ENCODE data around the gene DCC. TPM values are rescaled to one million over a fixed set of nuclear protein-coding genes. Genes with fewer than 3 reads are reported as not detected.

DCC gene
- total RNA-seq, 1 experiment from 2014 or later: not detected

DNA sequence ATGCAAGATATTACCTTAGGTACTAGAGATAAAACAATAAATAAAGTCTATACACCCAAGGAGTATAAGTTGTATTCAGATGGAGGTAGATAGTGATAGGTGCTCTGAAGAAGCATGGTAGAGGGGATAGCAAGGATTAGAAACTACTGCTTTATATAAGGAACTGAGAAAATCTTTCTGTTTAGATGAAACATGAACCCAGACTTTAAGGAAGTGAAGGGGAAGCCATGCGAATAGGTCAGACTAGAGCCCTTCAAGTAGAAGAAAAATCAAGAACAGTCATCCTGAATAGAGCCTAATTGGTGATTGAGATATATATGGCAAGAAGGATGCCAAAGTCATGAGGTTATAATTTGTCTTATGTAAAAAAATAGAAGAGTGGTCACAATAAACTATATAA, 984.4 kb downstream of the DCC start:
- Mint-ChIP-seq H3K9me3 (ENCODE audit: unreplicated experiment) (peaks cover 27% of the 10 kb centered on the region), H3K36me3 (ENCODE audit: insufficient read depth, unreplicated experiment) (no peaks in the 10 kb centered on the region), H3K4me1 (ENCODE audit: insufficient read depth, unreplicated experiment) (no peaks in the 10 kb centered on the region), H3K4me3 (ENCODE audit: unreplicated experiment) (no peak overlapping the region), H3K27ac (ENCODE audit: low read depth, unreplicated experiment) (no peak overlapping the region), H3K27me3 (ENCODE audit: insufficient read depth, unreplicated experiment) (no peaks in the 10 kb centered on the region)
- ChIA-PET CTCF (no interaction called here), POLR2A (no interaction called here)
- no peak for DNase-seq (ENCODE audit: unreplicated experiment)
- TF ChIP-seq, protein P1, sequence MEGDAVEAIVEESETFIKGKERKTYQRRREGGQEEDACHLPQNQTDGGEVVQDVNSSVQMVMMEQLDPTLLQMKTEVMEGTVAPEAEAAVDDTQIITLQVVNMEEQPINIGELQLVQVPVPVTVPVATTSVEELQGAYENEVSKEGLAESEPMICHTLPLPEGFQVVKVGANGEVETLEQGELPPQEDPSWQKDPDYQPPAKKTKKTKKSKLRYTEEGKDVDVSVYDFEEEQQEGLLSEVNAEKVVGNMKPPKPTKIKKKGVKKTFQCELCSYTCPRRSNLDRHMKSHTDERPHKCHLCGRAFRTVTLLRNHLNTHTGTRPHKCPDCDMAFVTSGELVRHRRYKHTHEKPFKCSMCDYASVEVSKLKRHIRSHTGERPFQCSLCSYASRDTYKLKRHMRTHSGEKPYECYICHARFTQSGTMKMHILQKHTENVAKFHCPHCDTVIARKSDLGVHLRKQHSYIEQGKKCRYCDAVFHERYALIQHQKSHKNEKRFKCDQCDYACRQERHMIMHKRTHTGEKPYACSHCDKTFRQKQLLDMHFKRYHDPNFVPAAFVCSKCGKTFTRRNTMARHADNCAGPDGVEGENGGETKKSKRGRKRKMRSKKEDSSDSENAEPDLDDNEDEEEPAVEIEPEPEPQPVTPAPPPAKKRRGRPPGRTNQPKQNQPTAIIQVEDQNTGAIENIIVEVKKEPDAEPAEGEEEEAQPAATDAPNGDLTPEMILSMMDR (IDR thresholded peaks at IDR 0.05; ENCODE audit: unreplicated experiment): no peak
- no TSS peak for BruUV-seq (replicated peaks)
- intact Hi-C loops (cut with micrococcal nuclease): no loop called here

DNA sequence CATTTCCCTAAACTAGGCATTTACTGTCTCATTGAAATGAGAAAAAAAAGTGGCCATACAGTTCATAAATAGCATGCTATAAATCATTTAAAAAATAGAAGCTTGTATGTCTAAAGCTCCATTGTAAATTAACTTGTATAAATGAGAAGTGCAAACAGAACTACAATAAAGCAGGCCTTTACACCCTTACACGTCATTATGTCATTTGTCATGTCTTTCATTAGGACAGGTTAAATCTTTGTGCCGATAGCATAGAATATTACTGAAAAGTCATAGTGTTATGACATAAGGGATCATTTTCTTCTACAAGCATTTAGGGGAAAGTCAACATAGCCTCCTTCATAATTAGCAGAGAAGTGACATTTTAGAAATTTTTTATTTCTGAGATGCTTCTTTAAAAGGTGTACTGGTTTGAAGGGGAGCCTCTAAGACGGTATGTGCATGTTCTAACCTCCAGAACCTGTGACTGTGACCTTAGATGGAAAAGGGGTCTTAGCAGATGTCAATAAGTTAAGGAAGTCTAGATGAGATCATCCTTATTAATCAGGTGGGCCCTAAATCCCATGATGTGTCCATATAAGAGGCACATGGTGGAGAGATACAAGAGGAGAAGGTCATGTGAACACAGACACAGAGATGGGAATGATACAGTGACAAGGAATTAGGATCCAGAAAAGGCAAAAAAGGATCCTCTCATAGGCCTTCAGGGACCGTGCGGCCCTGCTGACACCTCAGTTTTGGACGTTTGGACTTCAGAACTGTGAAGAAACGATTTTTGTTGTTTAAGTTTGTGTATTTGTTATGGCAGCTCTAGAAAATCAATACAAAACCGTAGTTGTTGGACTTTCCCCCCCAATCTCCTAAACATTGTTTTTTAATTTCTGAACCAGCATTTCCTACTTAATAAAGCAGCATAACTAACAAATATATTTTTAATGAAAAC, 1020.8 kb downstream of the DCC start:
- H3K4me3 Mint-ChIP-seq (ENCODE audit: unreplicated experiment): no peak overlapping the region
- H3K4me1 Mint-ChIP-seq (ENCODE audit: insufficient read depth, unreplicated experiment): no peaks in the 10 kb centered on the region
- CTCF ChIA-PET: no interaction called here
- no peak overlapping the region for H3K27ac Mint-ChIP-seq (ENCODE audit: low read depth, unreplicated experiment)
- intact Hi-C loops (cut with micrococcal nuclease): no loop called here
- H3K36me3 Mint-ChIP-seq (ENCODE audit: insufficient read depth, unreplicated experiment): no peaks in the 10 kb centered on the region
- no peaks in the 10 kb centered on the region for H3K27me3 Mint-ChIP-seq (ENCODE audit: insufficient read depth, unreplicated experiment)
- DNase-seq (ENCODE audit: unreplicated experiment): no peak
- BruUV-seq (replicated peaks): no TSS peak
- POLR2A ChIA-PET: no interaction called here
- TF ChIP-seq, protein P1 (IDR thresholded peaks at IDR 0.05; ENCODE audit: unreplicated experiment): no peak
- H3K9me3 Mint-ChIP-seq (ENCODE audit: unreplicated experiment): no peaks in the 10 kb centered on the region

- no TSS peak for BruUV-seq (replicated peaks)
- ChIA-PET POLR2A (no interaction called here), CTCF (no interaction called here)
- peak; percentile 7 for DNase-seq (ENCODE audit: unreplicated experiment)
- Mint-ChIP-seq H3K4me3 (ENCODE audit: unreplicated experiment) (no peak overlapping the region), H3K27me3 (ENCODE audit: insufficient read depth, unreplicated experiment) (no peaks in the 10 kb centered on the region), H3K36me3 (ENCODE audit: insufficient read depth, unreplicated experiment) (no peaks in the 10 kb centered on the region), H3K27ac (ENCODE audit: low read depth, unreplicated experiment) (no peak overlapping the region), H3K4me1 (ENCODE audit: insufficient read depth, unreplicated experiment) (no peaks in the 10 kb centered on the region), H3K9me3 (ENCODE audit: unreplicated experiment) (peaks cover 12% of the 10 kb centered on the region)
- TF ChIP-seq, protein P1 (IDR thresholded peaks at IDR 0.05; ENCODE audit: unreplicated experiment): no peak
- intact Hi-C loops (cut with micrococcal nuclease): no loop called here
These were observed 1035.6 kb downstream of the DCC start for GRCh38 chr18:53375621-53376020.

- TF ChIP-seq, protein P1 (IDR thresholded peaks at IDR 0.05; ENCODE audit: unreplicated experiment): peak; percentile 46
- Mint-ChIP-seq H3K4me1 (ENCODE audit: insufficient read depth, unreplicated experiment) (no peaks in the 10 kb centered on the region), H3K27ac (ENCODE audit: low read depth, unreplicated experiment) (no peak overlapping the region), H3K9me3 (ENCODE audit: unreplicated experiment) (no peaks in the 10 kb centered on the region), H3K36me3 (ENCODE audit: insufficient read depth, unreplicated experiment) (no peaks in the 10 kb centered on the region), H3K27me3 (ENCODE audit: insufficient read depth, unreplicated experiment) (no peaks in the 10 kb centered on the region), H3K4me3 (ENCODE audit: unreplicated experiment) (no peak overlapping the region)
- POLR2A ChIA-PET: no interaction called here
- no TSS peak for BruUV-seq (replicated peaks)
- CTCF ChIA-PET: interaction anchor here (0.6 to 2.1 kb wide), 27 partner anchors 7 to 1758 kb away, joined by 3 to 13 read pairs (median 3); partner anchors contain the start of gene DCC
- intact Hi-C loops (cut with micrococcal nuclease): loop anchor here (5.0 kb wide), 1 partner anchor 1713 kb away; no protein-coding TSS in a partner anchor
- peak; percentile 50 for DNase-seq (ENCODE audit: unreplicated experiment)
These were observed 1040.2 kb downstream of the DCC start for GRCh38 chr18:53380063-53380639.

Measured in MCF 10A (cell line).